ACHN (cell line): ENCODE data around the gene ECEL1.
A peak's percentile ranks its signal among the peaks of the same experiment; 100 is the strongest.

Experiments used
- DNase-seq: peaks from one replicate; pipeline ENCODE4 v3.0.0-alpha.2; 2015
- in situ Hi-C: cut with HindIII; loops from 2 replicates; pipeline ENCODE4 v1.10.0; 2017; ENCODE audit warnings: low sequenced_read_pairs, low pct_ligation_motif_present, low pct_unique_long_range_greater_than_20kb

ECEL1 gene

DNA sequence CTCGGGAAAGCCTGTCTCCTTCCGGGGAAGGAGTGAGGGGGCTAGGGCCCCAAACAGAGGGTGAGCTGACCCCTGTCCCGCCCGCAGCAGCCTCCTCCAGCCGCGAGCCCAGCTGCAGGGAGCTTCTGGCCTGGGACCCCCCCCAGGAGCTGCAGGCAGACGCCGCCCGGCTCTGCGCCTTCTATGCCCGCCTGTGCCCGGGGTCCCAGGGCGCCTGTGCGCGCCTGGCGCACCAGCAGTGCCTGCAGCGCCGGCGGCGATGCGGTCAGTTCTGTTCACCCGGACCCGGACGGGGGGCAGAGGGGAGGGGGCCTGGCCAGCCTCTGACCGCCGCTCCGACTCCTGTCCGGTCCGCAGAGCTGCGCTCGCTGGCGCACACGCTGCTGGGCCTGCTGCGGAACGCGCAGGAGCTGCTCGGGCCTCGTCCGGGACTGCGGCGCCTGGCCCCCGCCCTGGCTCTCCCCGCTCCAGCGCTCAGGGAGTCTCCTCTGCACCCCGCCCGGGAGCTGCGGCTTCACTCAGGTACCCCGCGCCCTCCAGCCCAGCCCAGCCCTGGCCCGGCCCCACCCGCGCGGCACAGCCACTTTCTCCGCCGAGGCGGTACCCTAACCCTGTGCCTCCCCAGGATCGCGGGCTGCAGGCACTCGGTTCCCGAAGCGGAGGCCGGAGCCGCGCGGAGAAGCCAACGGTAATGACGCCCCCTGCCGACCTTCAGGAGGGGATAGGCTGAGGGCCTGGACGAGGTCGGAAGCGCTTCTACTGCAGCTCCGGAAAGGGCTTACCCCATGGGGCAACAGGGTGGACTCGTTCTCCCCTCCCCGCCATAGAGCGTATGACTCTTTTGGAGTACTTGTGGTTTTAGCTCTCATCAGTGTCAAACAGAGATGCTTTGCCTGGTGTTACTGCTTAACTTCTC lies 36.3 kb upstream of the ECEL1 start:
- in situ Hi-C loops, result no loop called here
- peak; percentile 75 for DNase-seq

DNA sequence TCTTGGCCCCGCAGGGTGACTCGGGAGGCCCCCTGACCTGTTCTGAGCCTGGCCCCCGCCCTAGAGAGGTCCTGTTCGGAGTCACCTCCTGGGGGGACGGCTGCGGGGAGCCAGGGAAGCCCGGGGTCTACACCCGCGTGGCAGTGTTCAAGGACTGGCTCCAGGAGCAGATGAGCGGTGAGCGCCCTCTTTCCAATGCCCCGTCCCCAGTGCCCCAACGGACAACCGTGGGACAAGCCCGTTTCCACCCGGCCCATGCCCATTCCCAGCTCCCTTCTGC lies 35.7 kb upstream of the ECEL1 start:
- in situ Hi-C loops, result no loop called here
- no peak for DNase-seq

DNA sequence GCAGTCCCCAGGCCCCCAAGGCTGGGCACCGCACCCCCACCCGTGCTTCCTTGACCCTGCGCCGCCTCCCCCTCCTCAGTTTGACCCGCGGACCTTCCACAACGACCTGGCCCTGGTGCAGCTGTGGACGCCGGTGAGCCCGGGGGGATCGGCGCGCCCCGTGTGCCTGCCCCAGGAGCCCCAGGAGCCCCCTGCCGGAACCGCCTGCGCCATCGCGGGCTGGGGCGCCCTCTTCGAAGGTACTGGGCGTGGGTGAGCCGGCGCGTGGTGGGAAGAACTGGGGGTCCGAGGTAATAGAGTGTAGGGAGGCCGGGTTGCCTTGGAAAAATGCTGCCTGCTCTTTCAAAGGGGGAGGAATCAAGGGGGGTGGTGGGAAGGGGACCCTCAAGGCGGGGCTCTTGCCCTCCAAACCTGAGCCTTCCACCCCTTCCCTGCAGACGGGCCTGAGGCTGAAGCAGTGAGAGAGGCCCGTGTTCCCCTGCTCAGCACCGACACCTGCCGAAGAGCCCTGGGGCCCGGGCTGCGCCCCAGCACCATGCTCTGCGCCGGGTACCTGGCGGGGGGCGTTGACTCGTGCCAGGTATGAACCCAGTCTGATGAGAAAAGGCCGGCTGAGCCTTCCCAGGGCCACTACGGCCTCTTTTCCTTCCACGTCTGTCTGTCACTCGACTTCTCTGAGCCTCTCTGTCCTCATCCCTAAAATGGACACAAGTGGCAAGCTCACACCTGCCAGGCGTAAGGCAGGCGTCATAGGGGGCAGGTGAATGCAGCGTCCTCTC lies 35.2 kb upstream of the ECEL1 start:
- in situ Hi-C loops, result no loop called here
- no peak for DNase-seq

DNA sequence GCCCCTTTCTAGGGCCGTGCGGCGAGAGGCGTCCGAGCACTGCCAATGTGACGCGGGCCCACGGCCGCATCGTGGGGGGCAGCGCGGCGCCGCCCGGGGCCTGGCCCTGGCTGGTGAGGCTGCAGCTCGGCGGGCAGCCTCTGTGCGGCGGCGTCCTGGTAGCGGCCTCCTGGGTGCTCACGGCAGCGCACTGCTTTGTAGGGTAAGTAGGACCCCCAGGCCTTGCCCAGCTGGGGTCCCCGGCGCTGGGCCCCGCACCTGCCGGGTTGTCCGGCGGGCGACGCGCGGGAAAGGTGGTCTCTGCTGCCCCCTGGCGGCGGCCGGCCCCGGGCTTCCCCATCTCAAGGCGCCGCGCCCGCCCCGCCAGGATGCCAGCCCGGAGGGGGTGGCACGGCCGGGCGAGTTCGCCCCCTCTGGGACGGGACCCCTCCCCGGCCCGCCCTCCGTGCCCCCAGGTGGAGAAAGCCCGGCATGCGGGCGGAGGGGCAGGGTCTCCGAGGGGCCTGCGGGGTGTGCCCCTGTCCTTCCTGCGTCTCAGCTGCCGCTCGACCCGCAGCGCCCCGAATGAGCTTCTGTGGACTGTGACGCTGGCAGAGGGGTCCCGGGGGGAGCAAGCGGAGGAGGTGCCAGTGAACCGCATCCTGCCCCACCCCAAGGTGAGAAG lies 34.5 kb upstream of the ECEL1 start:
- peak; percentile 40 for DNase-seq
- in situ Hi-C loops, result no loop called here

DNA sequence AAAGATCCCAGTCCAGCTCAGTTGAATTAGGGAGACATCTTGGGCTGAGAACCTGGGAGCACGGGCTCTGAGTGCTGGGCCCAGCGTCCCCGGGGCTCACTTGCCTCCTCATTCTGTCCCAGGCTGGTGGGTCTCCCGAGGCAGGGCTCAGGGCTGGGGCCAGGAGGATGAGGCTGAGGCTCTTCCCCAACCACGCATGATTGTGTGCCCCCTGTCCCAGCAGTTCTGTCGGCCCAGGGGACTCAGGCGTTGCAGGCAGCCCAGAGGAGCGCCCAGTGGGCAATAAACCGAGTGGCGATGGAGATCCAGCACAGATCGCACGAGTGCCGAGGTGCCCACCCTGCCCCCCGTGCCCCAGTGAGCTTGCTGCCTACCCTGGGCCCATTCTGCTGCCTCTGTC lies 33.5 kb upstream of the ECEL1 start:
- in situ Hi-C loops, result no loop called here
- no peak for DNase-seq

DNA sequence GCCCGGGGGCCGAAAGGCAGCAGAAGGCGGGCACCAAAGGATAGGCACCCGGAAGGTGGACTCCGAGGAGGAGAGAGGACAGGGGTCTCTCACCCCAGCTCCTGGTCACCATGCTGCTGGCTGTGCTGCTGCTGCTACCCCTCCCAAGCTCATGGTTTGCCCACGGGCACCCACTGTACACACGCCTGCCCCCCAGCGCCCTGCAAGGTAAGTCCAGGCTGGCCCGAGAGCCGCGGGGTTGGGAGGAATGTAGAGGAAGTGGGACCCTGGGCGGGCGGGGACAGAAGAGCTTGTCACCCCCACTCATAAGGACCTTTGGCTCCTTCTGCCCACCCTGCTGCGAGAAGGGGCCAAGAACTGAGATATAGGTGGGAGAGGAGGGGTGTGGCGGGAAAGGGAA lies 32.9 kb upstream of the ECEL1 start:
- DNase-seq, result no peak
- in situ Hi-C loops, result no loop called here

DNA sequence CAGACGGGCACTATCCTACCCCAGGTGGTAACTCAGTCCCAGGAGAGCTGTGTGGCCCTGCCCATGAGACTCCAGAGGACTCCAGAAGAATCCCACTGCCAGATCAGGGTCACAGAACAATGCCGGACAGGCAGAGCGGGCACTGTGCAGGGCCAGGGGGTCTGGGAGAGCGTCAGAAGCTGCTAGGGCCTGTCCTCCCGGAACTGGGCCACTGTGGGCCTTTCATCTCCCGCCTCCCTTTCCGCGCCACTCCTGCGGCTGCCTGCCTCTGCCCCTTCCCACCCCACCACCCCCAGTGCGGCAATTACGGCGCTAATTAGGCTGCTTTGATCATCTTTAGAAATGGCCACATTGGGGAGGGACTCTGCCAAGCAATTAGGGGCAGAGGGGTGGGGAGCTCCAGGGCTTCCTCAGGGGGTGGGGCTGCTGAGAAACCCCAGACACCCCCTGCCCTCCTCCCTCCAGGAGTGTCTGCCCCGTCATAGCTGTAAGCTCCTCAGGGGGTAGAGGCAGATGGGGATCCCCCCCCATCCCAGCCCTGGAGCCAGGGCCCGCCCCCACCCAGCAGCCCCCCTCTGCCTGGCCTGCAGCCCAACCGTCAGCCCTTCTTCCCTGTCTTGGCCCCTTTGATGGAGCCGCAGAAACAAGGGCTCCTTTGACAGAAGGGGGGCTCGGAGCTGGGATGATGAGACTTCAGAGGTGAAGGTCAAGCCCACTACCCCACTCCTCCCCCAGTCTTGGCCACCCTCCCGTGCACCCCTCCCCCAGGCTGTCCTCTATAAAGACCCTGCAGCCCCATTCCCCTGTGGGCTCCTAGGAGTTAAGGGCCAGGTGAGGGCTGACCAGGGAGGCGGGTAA lies 32.2 kb upstream of the ECEL1 start, which contains the start of gene PRSS56:
TSS of gene PRSS56 (plus strand) at position 808 of the 858 bp plus-strand sequence. CDS start 211 bp downstream, outside the sequence.
- in situ Hi-C loops, result no loop called here

DNA sequence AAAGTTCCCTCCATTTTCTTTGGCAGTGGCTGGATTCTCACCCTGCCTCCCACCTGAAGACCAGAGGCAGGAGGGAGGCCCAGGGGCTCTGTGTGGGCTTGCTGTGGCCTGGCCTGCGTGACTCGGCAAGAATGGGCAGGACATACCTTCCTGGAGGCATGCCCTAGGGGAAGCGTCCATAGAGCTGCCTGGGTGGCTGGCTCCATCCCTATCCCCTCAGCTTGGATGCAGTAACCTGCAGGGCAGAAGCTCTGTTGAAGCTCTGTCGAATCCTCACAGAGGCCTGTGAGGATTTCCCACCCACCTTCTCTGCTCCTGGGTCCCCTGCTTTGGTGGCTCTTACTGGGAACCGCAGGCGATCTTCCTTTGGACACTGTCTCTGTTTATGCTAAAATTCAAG lies 31.2 kb upstream of the ECEL1 start:
- in situ Hi-C loops, result no loop called here
- no peak for DNase-seq

More for the DNA sequence above, 32.2 kb upstream of the ECEL1 start, which contains the start of gene PRSS56:
- no peak for DNase-seq

DNA sequence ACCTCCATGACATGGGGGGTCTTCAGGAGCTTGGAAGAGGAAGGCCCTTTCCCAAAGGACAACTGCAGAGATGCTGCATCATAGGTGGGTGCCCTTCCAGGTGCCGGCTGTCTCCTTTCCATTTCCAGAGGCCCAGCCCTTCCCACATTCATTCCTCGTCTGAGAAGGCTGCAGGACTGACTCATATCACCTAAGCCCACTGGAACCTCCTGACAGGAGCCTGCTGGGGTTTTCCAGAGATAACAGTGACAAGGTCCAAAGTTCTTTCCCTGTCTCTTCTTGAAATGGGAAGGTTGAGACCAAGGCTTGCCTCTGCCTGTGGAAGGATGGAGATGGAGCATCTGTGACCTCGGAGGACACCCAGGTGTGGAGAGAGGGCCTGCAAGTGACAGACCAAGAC lies 28.9 kb upstream of the ECEL1 start:
- in situ Hi-C loops, result no loop called here
- no peak for DNase-seq

DNA sequence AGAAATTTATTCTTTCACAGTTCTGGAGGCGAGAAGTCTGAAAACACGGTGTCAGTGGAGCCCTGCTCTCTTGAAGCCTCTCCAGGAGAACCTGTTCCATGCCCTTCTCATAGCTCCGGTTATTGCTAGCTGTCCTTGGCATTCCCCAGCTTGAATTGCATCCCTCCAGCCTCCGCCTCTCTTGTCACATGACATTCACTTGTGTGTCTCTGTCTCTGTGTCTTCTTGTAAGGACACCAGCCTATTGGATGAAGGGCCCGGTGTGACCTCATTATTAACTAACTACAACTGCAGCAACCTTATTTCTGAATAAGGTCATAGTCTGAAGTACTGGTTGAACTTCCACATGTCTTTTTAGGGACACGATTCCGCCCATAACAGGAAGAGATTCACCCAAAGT lies 28.0 kb upstream of the ECEL1 start:
- no peak for DNase-seq
- in situ Hi-C loops, result no loop called here

DNA sequence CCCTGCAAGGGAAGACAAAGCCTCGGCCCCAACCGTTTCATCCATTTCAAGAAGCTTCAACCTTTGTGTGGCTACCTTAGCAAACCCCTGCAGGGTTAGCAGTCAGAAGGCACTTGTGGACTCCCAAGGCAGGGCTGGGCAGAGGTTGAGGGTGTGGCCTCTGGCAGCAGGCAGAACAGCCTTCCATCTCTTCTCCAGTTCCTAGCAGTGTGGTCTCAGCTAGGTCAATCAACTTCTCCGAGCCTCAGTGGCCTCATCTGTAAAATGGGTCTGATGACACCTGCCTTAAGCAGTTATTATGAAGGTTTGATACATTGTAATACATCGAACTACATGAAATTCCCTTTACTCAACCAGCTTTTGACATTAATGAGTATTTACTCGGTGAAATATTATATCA lies 25.7 kb upstream of the ECEL1 start:
- in situ Hi-C loops, result no loop called here

DNA sequence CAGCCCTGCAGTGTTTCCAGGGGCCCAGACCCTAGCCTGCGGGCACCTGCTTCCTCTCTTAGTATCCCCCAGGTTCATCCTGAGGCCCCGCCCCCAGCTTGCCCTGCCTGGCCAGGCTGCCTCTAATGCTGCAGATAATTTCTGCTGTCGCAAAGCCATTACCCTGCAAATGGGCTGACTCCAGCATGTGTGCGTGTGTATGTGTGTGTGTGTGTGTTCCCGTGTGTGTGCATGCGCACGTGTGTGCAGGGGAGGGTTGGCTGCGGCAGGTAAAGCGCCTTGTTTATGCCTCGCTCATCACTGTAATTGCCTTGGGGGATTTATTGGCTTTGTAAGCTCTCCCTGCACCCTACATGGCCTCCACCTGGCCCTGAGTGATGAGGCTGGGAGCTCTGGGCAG lies 25.0 kb upstream of the ECEL1 start:
- in situ Hi-C loops, result no loop called here
- no peak for DNase-seq

More for the DNA sequence above, 25.7 kb upstream of the ECEL1 start:
- no peak for DNase-seq

DNA sequence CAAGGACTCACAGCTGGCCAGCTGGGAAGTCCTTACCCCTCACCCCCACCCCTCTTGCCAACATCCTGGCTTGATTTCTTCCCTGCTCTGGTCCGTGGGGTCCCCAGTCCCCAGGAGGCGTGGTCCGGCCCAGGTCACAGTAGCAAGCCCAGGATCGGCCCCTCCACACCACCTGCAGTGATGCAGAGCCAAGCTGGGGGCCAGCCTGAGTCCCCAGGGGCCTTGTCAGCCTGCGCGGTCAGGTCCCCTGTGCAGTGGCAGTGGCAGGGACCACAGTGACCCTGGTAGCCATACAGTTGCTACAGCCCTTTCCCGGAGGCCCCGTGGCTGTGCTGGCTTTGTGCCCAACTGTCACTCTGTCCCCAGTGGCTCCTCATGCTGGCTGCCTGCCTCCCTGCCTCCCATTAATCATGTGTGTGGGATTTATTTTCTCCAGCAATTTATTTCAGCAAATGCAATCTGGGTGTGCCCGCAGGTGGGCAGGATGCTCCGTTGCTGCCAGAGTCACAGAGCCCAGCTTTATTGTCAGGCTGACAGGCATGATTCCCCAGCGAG lies 23.8 kb upstream of the ECEL1 start:
- DNase-seq, result no peak
- in situ Hi-C loops, result no loop called here

DNA sequence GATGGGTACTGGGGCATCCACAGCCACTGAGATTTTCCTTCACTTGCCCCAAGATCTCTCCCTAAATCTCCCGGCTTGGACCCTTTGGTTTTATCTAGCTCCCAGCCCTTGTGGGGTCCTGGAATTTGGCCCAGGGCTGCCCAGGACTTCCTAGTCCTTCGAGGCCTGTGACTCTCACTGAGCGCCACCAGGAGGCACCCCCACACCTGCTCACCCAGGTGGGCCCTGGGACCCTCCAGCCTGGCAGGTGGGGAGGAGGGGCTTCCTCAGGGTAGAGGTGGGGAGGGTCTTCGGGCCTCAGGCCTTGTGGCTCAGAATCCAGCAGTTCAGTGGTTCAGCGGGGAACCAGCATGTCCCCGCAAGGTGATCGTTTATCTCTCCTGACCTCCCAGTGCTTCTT lies 20.6 kb upstream of the ECEL1 start:
- no peak for DNase-seq
- in situ Hi-C loops, result no loop called here

DNA sequence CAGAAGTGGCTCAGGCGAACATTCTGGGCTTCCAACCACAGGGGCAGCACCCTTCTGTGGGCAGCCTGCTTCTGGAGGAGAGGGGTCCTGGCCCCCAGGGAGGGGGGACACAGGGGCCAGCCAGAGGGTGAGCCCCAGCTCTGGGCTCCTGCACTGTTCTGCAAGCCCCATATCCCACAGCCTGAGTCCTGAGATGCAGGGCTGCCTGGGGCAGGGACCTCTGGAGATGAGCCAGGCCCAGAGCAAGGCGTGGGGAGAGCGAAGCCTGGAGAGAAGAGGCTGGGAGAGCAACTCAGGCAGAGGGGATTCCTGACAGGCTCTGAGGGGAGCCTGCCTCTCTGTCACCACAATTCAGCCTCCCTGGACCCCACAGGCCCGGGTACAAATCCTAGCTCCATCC lies 19.1 kb upstream of the ECEL1 start:
- DNase-seq, result no peak

DNA sequence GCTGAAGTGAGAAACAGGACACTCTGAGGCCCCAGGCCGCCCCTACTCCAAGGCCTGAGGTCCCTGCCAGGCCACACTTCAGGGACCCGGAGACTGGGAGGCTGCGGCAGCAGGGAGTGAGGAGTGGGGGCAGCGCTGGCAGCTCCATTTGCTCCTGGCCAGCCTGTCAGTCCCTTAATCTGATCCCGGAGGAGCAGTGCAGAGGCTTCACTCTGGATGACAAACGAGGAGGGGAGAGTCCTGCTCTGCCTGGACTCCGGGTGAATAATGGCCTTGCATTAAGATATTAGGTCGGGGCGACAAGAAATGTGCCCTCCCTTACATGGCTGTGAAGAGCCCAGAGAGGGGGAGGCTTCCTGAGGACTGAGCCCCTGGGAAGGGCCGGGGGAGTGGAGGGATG lies 18.2 kb upstream of the ECEL1 start:
- in situ Hi-C loops, result no loop called here

More for the DNA sequence above, 19.1 kb upstream of the ECEL1 start:
- in situ Hi-C loops, result no loop called here

DNA sequence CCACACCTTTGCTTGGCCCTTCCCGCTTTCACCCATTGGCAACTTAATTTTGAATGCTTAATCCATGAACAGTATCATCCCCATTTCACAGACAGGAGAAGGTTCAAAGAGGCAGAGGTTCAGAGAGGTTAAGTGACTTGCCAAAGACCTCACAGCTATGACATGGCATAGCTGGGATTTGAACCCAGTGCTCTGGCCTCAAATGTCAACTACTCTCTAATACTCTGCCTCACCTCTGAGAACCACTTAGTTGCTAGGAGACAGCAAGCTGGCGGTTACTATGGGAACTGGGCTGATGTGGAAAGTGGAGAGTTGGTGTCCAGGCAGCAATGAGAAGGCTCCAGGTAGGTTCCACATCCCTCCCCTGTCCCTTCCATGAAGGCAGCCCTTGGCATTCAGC lies 16.8 kb upstream of the ECEL1 start:
- no peak for DNase-seq

More for the DNA sequence above, 18.2 kb upstream of the ECEL1 start:
- DNase-seq, result no peak

DNA sequence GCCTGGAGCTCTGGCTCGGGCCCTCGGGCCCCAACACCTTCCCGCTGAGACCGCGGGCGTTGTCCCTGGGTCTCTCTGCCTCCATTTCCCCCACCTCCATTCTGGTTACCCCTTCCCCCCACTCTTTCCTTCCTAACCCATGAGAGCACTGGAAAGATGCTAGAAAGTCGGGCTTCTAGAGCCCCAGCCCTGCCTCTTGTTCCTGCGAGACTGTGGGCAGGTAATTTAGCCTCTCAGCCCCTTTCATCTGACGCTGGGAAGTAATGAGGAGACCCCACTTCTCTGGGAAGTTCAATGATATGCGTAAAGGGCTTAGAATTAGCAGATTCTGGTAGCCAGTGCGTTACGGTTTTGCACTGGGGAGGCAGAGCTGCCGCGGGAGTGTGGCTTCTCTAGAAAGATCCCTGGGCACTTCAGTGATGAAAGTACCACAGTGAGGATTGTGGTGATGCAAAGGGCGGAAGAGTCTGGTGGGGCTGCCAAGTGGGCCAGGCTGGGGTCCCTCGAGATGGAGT lies 16.2 kb upstream of the ECEL1 start:
- DNase-seq, result no peak

More for the DNA sequence above, 16.8 kb upstream of the ECEL1 start:
- in situ Hi-C loops, result no loop called here

More for the DNA sequence above, 16.2 kb upstream of the ECEL1 start:
- in situ Hi-C loops, result no loop called here
